Nephron (organoid): ENCODE results near the gene FOXL3.

Source experiments
- H3K27ac Mint-ChIP-seq, 3 experiments: 2 replicates each; pipeline ENCODE4 v1.8.0; 2020; ENCODE audit warnings: mixed read lengths in 3 of 3, mild to moderate bottlenecking in 2 of 3, moderate library complexity in 1 of 3
- H3K27me3 Mint-ChIP-seq: 2 replicates; pipeline ENCODE4 v1.8.0; 2021; ENCODE audit warnings: low read depth, mild to moderate bottlenecking, moderate library complexity, mixed read lengths
- H3K36me3 Mint-ChIP-seq: 2 replicates; pipeline ENCODE4 v1.8.0; 2020; ENCODE audit warnings: low read depth, mixed read lengths
- H3K4me1 Mint-ChIP-seq: 2 replicates; pipeline ENCODE4 v1.8.0; 2020; ENCODE audit warnings: mixed read lengths
- H3K4me3 Mint-ChIP-seq, 3 experiments: 2 replicates each; pipeline ENCODE4 v1.8.0; 2020; ENCODE audit warnings: mild to moderate bottlenecking in 3 of 3, mixed read lengths in 3 of 3, moderate library complexity in 2 of 3
- H3K9me3 Mint-ChIP-seq: 2 replicates; pipeline ENCODE4 v1.8.0; 2020; ENCODE audit warnings: mixed read lengths
- CTCF ChIP-seq, 3 experiments: fragments of 200-600 bp; sonication (generic); IDR thresholded peaks; one replicate each; pipeline ENCODE4 v1.5.0; 2021; ENCODE audit warnings: antibody characterized with exemption in 3 of 3; ENCODE audit not compliant: unreplicated experiment in 3 of 3

The FOXL3 gene

GRCh38 chr7:312424-312823 lies 22.5 kb downstream of the FOXL3 start:
- H3K27ac Mint-ChIP-seq: peak overlapping the region in 1 of 3 experiments; percentile 63
- no peak for TF ChIP-seq CTCF (IDR thresholded peaks at IDR 0.05; ENCODE audit: unreplicated experiment in 3 of 3)
- H3K27me3 Mint-ChIP-seq: peaks cover 15% of the 10 kb centered on the region
- no peaks in the 10 kb centered on the region for H3K36me3 Mint-ChIP-seq
- H3K4me3 Mint-ChIP-seq: no peak overlapping the region
- H3K9me3 Mint-ChIP-seq: peaks cover 23% of the 10 kb centered on the region
- peaks cover 5% of the 10 kb centered on the region for H3K4me1 Mint-ChIP-seq

DNA sequence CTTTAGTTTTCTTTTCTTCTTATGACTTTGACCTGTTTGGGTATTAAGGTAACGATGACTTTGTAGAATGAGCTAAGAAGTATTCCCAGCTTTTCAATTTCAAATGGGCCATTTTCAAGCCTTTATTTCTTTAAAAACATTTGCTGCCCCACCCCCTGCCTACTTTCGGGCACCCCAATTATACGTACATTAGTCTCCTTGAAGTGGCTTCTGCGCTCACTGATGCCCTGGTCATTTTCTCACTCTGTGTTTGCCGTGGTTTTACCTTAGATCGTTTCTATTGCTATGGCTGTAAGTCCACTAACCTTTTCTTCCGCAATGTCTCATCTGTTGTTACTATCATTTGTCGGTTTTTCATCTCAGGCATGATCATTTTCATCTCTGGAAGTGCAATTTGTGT lies 24.9 kb downstream of the FOXL3 start:
- Mint-ChIP-seq H3K9me3 (peaks cover 26% of the 10 kb centered on the region), H3K36me3 (peaks cover 3% of the 10 kb centered on the region), H3K27ac (no peak overlapping the region), H3K4me3 (no peak overlapping the region), H3K4me1 (peaks cover 21% of the 10 kb centered on the region), H3K27me3 (peaks cover 28% of the 10 kb centered on the region)
- TF ChIP-seq CTCF (IDR thresholded peaks at IDR 0.05; ENCODE audit: unreplicated experiment in 3 of 3): no peak

DNA sequence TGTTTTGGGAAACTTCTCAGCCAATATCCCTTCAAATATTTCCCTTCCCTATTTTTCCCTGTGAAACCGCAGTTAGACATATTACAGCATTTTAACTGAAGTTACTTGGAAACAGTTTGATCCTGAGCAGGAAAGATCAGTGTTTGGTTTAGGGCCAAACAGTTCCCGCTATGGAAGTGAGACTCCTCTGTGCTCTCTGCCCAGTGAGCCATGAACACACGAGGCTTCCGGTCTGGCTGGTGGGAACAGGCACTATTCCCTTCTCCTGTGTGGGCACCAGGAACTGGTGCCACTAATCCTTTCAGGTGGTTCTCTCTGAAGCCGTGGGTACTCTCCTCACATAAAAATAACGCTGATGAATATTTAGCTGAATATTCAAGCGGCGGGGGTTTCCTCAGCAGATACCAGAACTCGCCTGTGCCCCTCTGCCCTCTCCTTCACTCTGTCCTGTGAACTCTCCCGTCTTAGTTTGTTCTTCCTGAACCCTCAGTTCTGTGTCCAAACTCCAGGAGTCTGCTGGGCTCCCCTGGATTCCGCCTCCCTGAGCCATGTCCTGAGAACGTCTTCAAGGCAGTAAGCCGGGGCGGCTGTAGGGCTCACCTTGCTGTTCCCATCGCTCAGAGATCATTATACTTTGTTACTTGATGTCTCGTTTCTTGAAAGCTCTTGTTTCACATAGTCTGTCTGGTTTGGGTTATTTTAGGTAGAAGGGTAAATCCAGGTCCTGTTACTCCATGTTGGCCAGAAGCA lies 25.7 kb downstream of the FOXL3 start:
- Mint-ChIP-seq H3K27me3 (peaks cover 30% of the 10 kb centered on the region), H3K4me1 (peaks cover 21% of the 10 kb centered on the region), H3K4me3 (no peak overlapping the region), H3K9me3 (peaks cover 26% of the 10 kb centered on the region), H3K27ac (no peak overlapping the region), H3K36me3 (peaks cover 3% of the 10 kb centered on the region)
- TF ChIP-seq CTCF (IDR thresholded peaks at IDR 0.05; ENCODE audit: unreplicated experiment in 3 of 3): no peak

GRCh38 chr7:317643-318405 lies 27.9 kb downstream of the FOXL3 start:
- Mint-ChIP-seq H3K4me1 (peaks cover 23% of the 10 kb centered on the region), H3K27ac (no peak overlapping the region), H3K36me3 (peaks cover 3% of the 10 kb centered on the region), H3K4me3 (no peak overlapping the region), H3K9me3 (peaks cover 23% of the 10 kb centered on the region), H3K27me3 (peaks cover 42% of the 10 kb centered on the region)
- no peak for TF ChIP-seq CTCF (IDR thresholded peaks at IDR 0.05; ENCODE audit: unreplicated experiment in 3 of 3)

DNA sequence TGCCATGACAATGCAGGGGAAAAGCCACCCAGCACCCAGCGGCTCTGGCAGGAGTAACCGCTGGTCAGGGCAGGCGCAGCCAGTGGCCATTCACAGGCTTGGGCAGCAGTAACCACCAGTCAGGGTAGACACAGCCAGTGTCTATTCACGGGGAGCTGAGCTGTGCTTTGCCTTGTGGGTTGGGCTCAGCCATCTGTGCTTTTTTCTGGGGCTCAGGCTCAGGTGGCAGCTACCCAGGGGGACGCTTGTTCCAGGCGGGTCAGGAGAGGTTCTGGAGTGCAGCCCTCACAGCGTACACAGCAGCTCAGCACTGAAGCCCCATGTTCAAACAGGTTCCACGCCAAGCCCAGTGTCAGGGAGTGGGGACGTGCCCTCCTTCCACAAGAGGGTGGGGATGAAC lies 28.5 kb downstream of the FOXL3 start:
- Mint-ChIP-seq H3K4me1 (peaks cover 25% of the 10 kb centered on the region), H3K27me3 (peaks cover 42% of the 10 kb centered on the region), H3K9me3 (peaks cover 23% of the 10 kb centered on the region), H3K4me3 (no peak overlapping the region), H3K27ac (no peak overlapping the region), H3K36me3 (peaks cover 3% of the 10 kb centered on the region)
- no peak for TF ChIP-seq CTCF (IDR thresholded peaks at IDR 0.05; ENCODE audit: unreplicated experiment in 3 of 3)
